ENCODE results near the gene SLC22A1.
"Not testable (repeated sequence)": the region's sequence is repeated elsewhere in the genome, so short reads cannot be mapped to it uniquely, and the experiment has no call there.

SLC22A1 gene

GRCh38 chr6:160146454-160147145, 25.0 kb downstream of the SLC22A1 start:
- Mint-ChIP-seq H3K4me3 (no peak overlapping the region), H3K36me3 (no peaks in the 10 kb centered on the region), H3K27me3 (no peaks in the 10 kb centered on the region), H3K9me3 (no peaks in the 10 kb centered on the region), H3K4me1 (no peaks in the 10 kb centered on the region), H3K27ac (no peak overlapping the region)
- CTCF ChIA-PET: interaction anchor here (1.2 to 1.5 kb wide), 2 partner anchors 8 to 373 kb away, joined by 4 to 5 read pairs; no protein-coding TSS in a partner anchor
- DNase-seq: no peak

- H3K27me3 Mint-ChIP-seq: no peaks in the 10 kb centered on the region
- H3K27ac Mint-ChIP-seq: no peak overlapping the region
- H3K4me1 Mint-ChIP-seq: no peaks in the 10 kb centered on the region
- H3K4me3 Mint-ChIP-seq: no peak overlapping the region
- no peaks in the 10 kb centered on the region for H3K36me3 Mint-ChIP-seq
- H3K9me3 Mint-ChIP-seq: no peaks in the 10 kb centered on the region
- DNase-seq: no peak
- CTCF ChIA-PET: interaction anchor here (0.6 to 1.5 kb wide), 3 partner anchors 9 to 372 kb away, joined by 3 to 5 read pairs (median 4); no protein-coding TSS in a partner anchor
These were observed 25.5 kb downstream of the SLC22A1 start for GRCh38 chr6:160147146-160147536.

DNA sequence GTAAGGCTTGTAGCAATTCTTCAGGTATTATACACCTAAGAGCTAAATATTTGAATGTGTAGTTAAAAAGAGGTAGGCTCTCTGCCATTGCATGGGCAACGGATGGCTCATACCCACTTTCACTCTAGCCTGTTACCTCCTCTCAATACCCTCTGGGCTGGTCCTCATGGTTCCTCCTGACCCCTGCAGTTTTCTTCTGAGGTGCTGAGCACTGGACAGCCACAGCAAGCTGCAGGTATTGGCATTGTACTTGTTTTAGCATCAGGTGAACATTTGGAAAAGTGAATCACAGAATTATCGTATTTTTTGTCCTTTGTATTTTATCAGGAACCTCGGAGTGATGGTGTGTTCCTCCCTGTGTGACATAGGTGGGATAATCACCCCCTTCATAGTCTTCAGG, 32.9 kb downstream of the SLC22A1 start:
- Mint-ChIP-seq H3K9me3 (no peaks in the 10 kb centered on the region), H3K4me3 (no peak overlapping the region), H3K27ac (no peak overlapping the region), H3K27me3 (peaks cover 7% of the 10 kb centered on the region), H3K4me1 (no peaks in the 10 kb centered on the region), H3K36me3 (no peaks in the 10 kb centered on the region)
- no peak for DNase-seq
- CTCF ChIA-PET: no interaction called here

DNA sequence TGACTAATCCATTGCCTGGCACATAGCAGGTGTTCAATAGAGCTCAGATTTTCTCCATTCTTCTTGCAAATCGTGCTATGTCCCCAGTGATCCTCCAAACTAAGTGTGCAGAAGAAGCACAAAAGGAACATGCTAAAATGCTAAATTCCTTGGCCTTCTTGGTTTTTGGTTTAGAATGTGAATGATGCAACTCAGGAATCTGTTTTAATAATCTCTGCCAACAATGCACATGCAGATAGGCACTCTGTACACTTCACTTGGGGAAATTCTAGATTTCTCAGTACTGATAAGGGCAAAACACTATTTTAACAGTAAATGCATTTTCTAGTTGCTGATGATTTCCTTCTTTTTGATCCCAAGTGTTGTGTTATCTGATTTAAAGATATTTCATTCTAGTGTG, 35.2 kb downstream of the SLC22A1 start:
- no peaks in the 10 kb centered on the region for H3K36me3 Mint-ChIP-seq
- peaks cover 16% of the 10 kb centered on the region for H3K27me3 Mint-ChIP-seq
- no peak for DNase-seq
- no peaks in the 10 kb centered on the region for H3K9me3 Mint-ChIP-seq
- CTCF ChIA-PET: no interaction called here
- no peak overlapping the region for H3K4me3 Mint-ChIP-seq
- H3K27ac Mint-ChIP-seq: no peak overlapping the region
- H3K4me1 Mint-ChIP-seq: no peaks in the 10 kb centered on the region

GRCh38 chr6:160160450-160160849, 38.8 kb downstream of the SLC22A1 start:
- peaks cover 9% of the 10 kb centered on the region for H3K27me3 Mint-ChIP-seq
- CTCF ChIA-PET: no interaction called here
- DNase-seq: no peak
- no peak overlapping the region for H3K27ac Mint-ChIP-seq
- no peaks in the 10 kb centered on the region for H3K9me3 Mint-ChIP-seq
- H3K4me3 Mint-ChIP-seq: no peak overlapping the region
- no peaks in the 10 kb centered on the region for H3K4me1 Mint-ChIP-seq
- H3K36me3 Mint-ChIP-seq: no peaks in the 10 kb centered on the region

- Mint-ChIP-seq H3K4me1 (no peaks in the 10 kb centered on the region), H3K9me3 (no peaks in the 10 kb centered on the region), H3K27me3 (peaks cover 10% of the 10 kb centered on the region), H3K4me3 (no peak overlapping the region), H3K27ac (no peak overlapping the region), H3K36me3 (no peaks in the 10 kb centered on the region)
- CTCF ChIA-PET: no interaction called here
- no peak for DNase-seq
These were observed 39.5 kb downstream of the SLC22A1 start for GRCh38 chr6:160160929-160161646.

DNA sequence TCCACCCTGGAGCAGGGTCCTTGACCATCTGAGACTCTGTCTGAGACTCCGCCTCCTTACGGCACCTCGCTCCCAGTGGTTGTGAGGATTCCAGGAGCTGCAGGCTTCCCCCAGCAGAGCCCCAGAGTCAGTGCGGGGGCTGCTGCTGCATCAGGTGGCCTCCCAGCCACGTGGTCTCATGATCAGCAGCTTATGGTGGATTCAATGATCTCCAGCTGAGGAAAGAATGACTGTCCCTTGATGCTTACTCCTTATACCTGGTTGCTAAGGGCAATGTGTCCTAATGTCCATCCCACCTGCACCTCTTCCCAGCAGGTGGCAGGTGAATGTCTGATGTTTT, 40.0 kb downstream of the SLC22A1 start:
- Mint-ChIP-seq H3K36me3 (no peaks in the 10 kb centered on the region), H3K4me1 (no peaks in the 10 kb centered on the region), H3K9me3 (no peaks in the 10 kb centered on the region), H3K4me3 (no peak overlapping the region), H3K27me3 (peaks cover 13% of the 10 kb centered on the region), H3K27ac (no peak overlapping the region)
- no peak for DNase-seq
- CTCF ChIA-PET: no interaction called here

GRCh38 chr6:160162030-160162566, 40.5 kb downstream of the SLC22A1 start:
- Mint-ChIP-seq H3K4me3 (no peak overlapping the region), H3K27me3 (peaks cover 13% of the 10 kb centered on the region), H3K4me1 (no peaks in the 10 kb centered on the region), H3K36me3 (no peaks in the 10 kb centered on the region), H3K9me3 (no peaks in the 10 kb centered on the region), H3K27ac (no peak overlapping the region)
- CTCF ChIA-PET: no interaction called here
- no peak for DNase-seq

- H3K4me3 Mint-ChIP-seq: no peak overlapping the region
- H3K4me1 Mint-ChIP-seq: no peaks in the 10 kb centered on the region
These were observed 41.8 kb downstream of the SLC22A1 start for GRCh38 chr6:160163425-160163824.

GRCh38 chr6:160163912-160164311, 42.3 kb downstream of the SLC22A1 start:
- Mint-ChIP-seq H3K9me3 (no peaks in the 10 kb centered on the region), H3K4me3 (no peak overlapping the region), H3K36me3 (no peaks in the 10 kb centered on the region), H3K27me3 (peaks cover 13% of the 10 kb centered on the region), H3K27ac (no peak overlapping the region), H3K4me1 (no peaks in the 10 kb centered on the region)
- CTCF ChIA-PET: no interaction called here
- DNase-seq: no peak

More at GRCh38 chr6:160163425-160163824, 41.8 kb downstream of the SLC22A1 start:
- Mint-ChIP-seq H3K9me3 (no peaks in the 10 kb centered on the region), H3K27ac (no peak overlapping the region), H3K27me3 (peaks cover 13% of the 10 kb centered on the region), H3K36me3 (no peaks in the 10 kb centered on the region)
- CTCF ChIA-PET: no interaction called here
- no peak for DNase-seq

DNA sequence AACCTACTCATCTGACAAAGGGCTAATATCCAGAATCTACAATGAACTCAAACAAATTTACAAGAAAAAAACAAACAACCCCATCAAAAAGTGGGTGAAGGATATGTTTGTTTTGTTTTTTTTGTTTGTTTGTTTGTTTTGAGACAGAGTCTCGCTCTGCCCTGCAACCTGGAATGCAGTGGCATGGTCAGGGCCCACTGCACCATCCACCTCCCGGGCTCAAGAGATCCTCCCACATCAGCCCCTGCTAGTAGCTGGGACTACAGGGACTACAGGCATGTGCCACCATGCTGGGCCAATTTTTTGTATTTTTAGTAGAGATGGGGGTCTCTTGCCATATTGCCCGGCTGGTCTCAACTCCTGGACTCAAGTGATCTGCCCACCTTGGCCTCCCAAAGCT, 44.3 kb downstream of the SLC22A1 start:
- CTCF ChIA-PET, H3K9me3 Mint-ChIP-seq, DNase-seq, H3K4me3 Mint-ChIP-seq, H3K36me3 Mint-ChIP-seq, H3K27ac Mint-ChIP-seq, H3K4me1 Mint-ChIP-seq, H3K27me3 Mint-ChIP-seq: not testable (repeated sequence)

- CTCF ChIA-PET: no interaction called here
- Mint-ChIP-seq H3K27ac (no peak overlapping the region), H3K4me1 (no peaks in the 10 kb centered on the region), H3K27me3 (peaks cover 4% of the 10 kb centered on the region), H3K9me3 (no peaks in the 10 kb centered on the region), H3K36me3 (no peaks in the 10 kb centered on the region), H3K4me3 (no peak overlapping the region)
- no peak for DNase-seq
These were observed 46.2 kb downstream of the SLC22A1 start for GRCh38 chr6:160167604-160168399.

GRCh38 chr6:160170018-160170680, 48.5 kb downstream of the SLC22A1 start:
- no peaks in the 10 kb centered on the region for H3K9me3 Mint-ChIP-seq
- CTCF ChIA-PET: no interaction called here
- H3K4me3 Mint-ChIP-seq: no peak overlapping the region

DNA sequence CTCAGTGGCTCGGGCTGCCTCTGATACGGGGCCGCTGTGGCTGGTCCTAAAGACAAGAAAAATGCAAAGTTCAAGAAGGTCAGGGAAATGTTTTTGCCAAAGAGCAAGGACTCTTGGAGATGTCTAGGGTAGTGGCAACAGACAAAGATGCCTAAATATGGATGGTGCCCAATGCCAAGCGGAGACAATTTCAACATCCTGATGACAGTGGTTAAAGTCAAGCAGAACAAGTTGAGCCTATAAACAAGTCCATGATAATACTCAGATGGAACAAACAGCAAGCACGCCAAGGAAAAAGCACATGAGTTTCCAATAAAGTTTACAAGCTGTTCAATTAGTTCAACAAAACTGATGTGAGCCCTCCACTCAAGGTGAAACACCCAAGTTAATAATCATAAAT, 51.1 kb downstream of the SLC22A1 start:
- Mint-ChIP-seq H3K9me3 (no peaks in the 10 kb centered on the region), H3K27ac (no peak overlapping the region), H3K4me3 (no peak overlapping the region), H3K4me1 (no peaks in the 10 kb centered on the region), H3K27me3 (no peaks in the 10 kb centered on the region), H3K36me3 (no peaks in the 10 kb centered on the region)
- DNase-seq: no peak
- CTCF ChIA-PET: no interaction called here

More at GRCh38 chr6:160170018-160170680, 48.5 kb downstream of the SLC22A1 start:
- Mint-ChIP-seq H3K4me1 (no peaks in the 10 kb centered on the region), H3K27ac (no peak overlapping the region), H3K27me3 (peaks cover 4% of the 10 kb centered on the region), H3K36me3 (no peaks in the 10 kb centered on the region)
- no peak for DNase-seq

All from activated naive CD4-positive, alpha-beta T cell treated with anti-CD3 and anti-CD28 coated beads, Interleukin-2, amount 10 ng/mL, durations not matched to agents 7 days and 5 days (primary cell).